CD4-positive, alpha-beta T cell (primary cell): ENCODE measurements around the gene KCNK1. TPM values are rescaled to one million over a fixed set of nuclear protein-coding genes. Genes with fewer than 3 reads are reported as not detected.

Source experiments
- ATAC-seq: fragments of 200-7000 bp; cut with Tn5 transposase; one replicate; pipeline ENCODE4 v1.10.0; 2022; ENCODE audit warnings: mild to moderate bottlenecking; ENCODE audit not compliant: poor library complexity
- CTCF ChIA-PET: fragments of 350-600 bp; sonication (Branson Sonifier 250); formaldehyde crosslinking; loops from one replicate; lab custom pipeline; 2021; ENCODE audit warnings: antibody characterized with exemption, inconsistent platforms; lab: Charles Lee
- POLR2A ChIA-PET: fragments of 350-600 bp; sonication (Branson Sonifier 250); formaldehyde crosslinking; loops from one replicate; lab custom pipeline; 2021; ENCODE audit warnings: antibody characterized with exemption, inconsistent platforms; lab: Charles Lee
- DNase-seq, 14 experiments: peaks; one replicate each; pipeline ENCODE4 v3.0.0-alpha.2; 2013 to 2020; ENCODE audit warnings: mixed read lengths in 2 of 14
- H3K27ac ChIP-seq, 2 donors: one replicate each; pipeline versions ENCODE4 v1.5.1 to v1.7.0; 2013; ENCODE audit warnings: low read length in 2 of 2, low read depth in 1 of 2, mild to moderate bottlenecking in 1 of 2
- H3K27me3 ChIP-seq, 2 experiments: 1 replicate in 1 of 2; 2 replicates in 1 of 2; pipeline versions ENCODE4 v1.6.1 to v1.7.0; 2013; ENCODE audit warnings: low read length in 2 of 2, control low read depth in 1 of 2, mild to moderate bottlenecking in 1 of 2, moderate library complexity in 1 of 2; ENCODE audit not compliant: insufficient read depth in 2 of 2, control insufficient read depth in 1 of 2
- H3K36me3 ChIP-seq: one replicate; pipeline ENCODE4 v1.6.1; 2013; ENCODE audit warnings: low read length, control low read depth; ENCODE audit not compliant: insufficient read depth
- H3K4me1 ChIP-seq: one replicate; pipeline ENCODE4 v1.6.1; 2013; ENCODE audit warnings: low read length, control low read depth; ENCODE audit not compliant: insufficient read depth
- H3K4me3 ChIP-seq: one replicate; pipeline ENCODE4 v1.5.1; 2013; ENCODE audit warnings: mild to moderate bottlenecking, low read length, moderate library complexity
- H3K9me3 ChIP-seq, 2 experiments: 1 replicate in 1 of 2; 2 replicates in 1 of 2; pipeline versions ENCODE4 v1.6.1 to v1.7.0; 2013; ENCODE audit warnings: low read length in 2 of 2, mild to moderate bottlenecking in 2 of 2, control low read depth in 1 of 2, moderate library complexity in 1 of 2; ENCODE audit not compliant: control insufficient read depth in 1 of 2, insufficient read depth in 1 of 2
- H3K27ac Mint-ChIP-seq: one replicate; pipeline ENCODE4 v1.8.0; 2020; ENCODE audit warnings: mixed read lengths
- H3K27me3 Mint-ChIP-seq: one replicate; pipeline ENCODE4 v1.8.0; 2021; ENCODE audit warnings: mixed read lengths
- H3K36me3 Mint-ChIP-seq: one replicate; pipeline ENCODE4 v1.8.0; 2021; ENCODE audit warnings: low read depth, mixed read lengths
- H3K4me1 Mint-ChIP-seq: one replicate; pipeline ENCODE4 v1.8.0; 2021; ENCODE audit warnings: low read depth, mixed read lengths
- H3K4me3 Mint-ChIP-seq: one replicate; pipeline ENCODE4 v1.8.0; 2020; ENCODE audit warnings: mild to moderate bottlenecking, mixed read lengths
- H3K9me3 Mint-ChIP-seq: one replicate; pipeline ENCODE4 v1.8.0; 2020; ENCODE audit warnings: mixed read lengths
- CTCF ChIP-seq: fragments of 200-600 bp; IDR thresholded peaks from one replicate; pipeline ENCODE4 v1.8.0; 2022; ENCODE audit warnings: antibody characterized with exemption, mild to moderate bottlenecking
- intact Hi-C, 2 experiments: fragments of 100-400 bp; cut with DNase I in 1 of 2; cut with micrococcal nuclease in 1 of 2; formaldehyde crosslinking; loops; one replicate each; pipeline versions ENCODE4 v1.15.1 to v1.9.0; 2023 to 2025; cut with DNase I, micrococcal nuclease
- total RNA-seq, 174 experiments: library from RNA in 2 of 174; stranded (reverse) in 2 of 174; gene quantifications; one replicate each; pipeline ENCODE4 v1.2.3 and lab custom pipeline; 2021 to 2026

The KCNK1 gene
- total RNA-seq, 2 experiments from 2014 or later: not detected

- H3K9me3 ChIP-seq: no peaks in the 10 kb centered on the region
- H3K27ac ChIP-seq: no peak overlapping the region
- H3K4me3 Mint-ChIP-seq: no peak overlapping the region
- H3K4me3 ChIP-seq: no peak overlapping the region
- intact Hi-C loops: no loop called here
- H3K4me1 ChIP-seq: no peaks in the 10 kb centered on the region
- ChIA-PET CTCF (no interaction called here), POLR2A (no interaction called here)
- DNase-seq: no peak
- no peak for TF ChIP-seq CTCF
- H3K27me3 ChIP-seq: no peaks in the 10 kb centered on the region
- no peak overlapping the region for H3K27ac Mint-ChIP-seq
- H3K27me3 Mint-ChIP-seq: peaks cover 15% of the 10 kb centered on the region
- no peaks in the 10 kb centered on the region for H3K36me3 Mint-ChIP-seq
- no peaks in the 10 kb centered on the region for H3K36me3 ChIP-seq
- H3K9me3 Mint-ChIP-seq: no peaks in the 10 kb centered on the region
- ATAC-seq: no peak
- H3K4me1 Mint-ChIP-seq: no peaks in the 10 kb centered on the region
These were observed 37.2 kb downstream of the KCNK1 start for GRCh38 chr1:233651061-233651460.

GRCh38 chr1:233651563-233652233, 37.8 kb downstream of the KCNK1 start:
- H3K4me1 Mint-ChIP-seq: no peaks in the 10 kb centered on the region
- ATAC-seq (no peak), DNase-seq (no peak)
- H3K9me3 Mint-ChIP-seq: no peaks in the 10 kb centered on the region
- no peak for TF ChIP-seq CTCF
- Histone ChIP-seq H3K27ac (no peak overlapping the region), H3K4me3 (no peak overlapping the region), H3K36me3 (no peaks in the 10 kb centered on the region), H3K4me1 (no peaks in the 10 kb centered on the region), H3K27me3 (no peaks in the 10 kb centered on the region), H3K9me3 (no peaks in the 10 kb centered on the region)
- no peak overlapping the region for H3K4me3 Mint-ChIP-seq
- CTCF ChIA-PET: no interaction called here
- POLR2A ChIA-PET: no interaction called here
- intact Hi-C loops: no loop called here
- H3K27me3 Mint-ChIP-seq: peaks cover 15% of the 10 kb centered on the region
- H3K36me3 Mint-ChIP-seq: no peaks in the 10 kb centered on the region
- H3K27ac Mint-ChIP-seq: no peak overlapping the region

- Mint-ChIP-seq H3K27ac (no peak overlapping the region), H3K9me3 (no peaks in the 10 kb centered on the region), H3K4me1 (no peaks in the 10 kb centered on the region), H3K4me3 (no peak overlapping the region), H3K27me3 (peaks cover 15% of the 10 kb centered on the region), H3K36me3 (no peaks in the 10 kb centered on the region)
- Histone ChIP-seq H3K4me3 (no peak overlapping the region), H3K9me3 (no peaks in the 10 kb centered on the region), H3K36me3 (no peaks in the 10 kb centered on the region), H3K27ac (no peak overlapping the region), H3K27me3 (no peaks in the 10 kb centered on the region), H3K4me1 (no peaks in the 10 kb centered on the region)
- ATAC-seq: no peak
- no peak for TF ChIP-seq CTCF
- no peak for DNase-seq
- ChIA-PET POLR2A (no interaction called here), CTCF (no interaction called here)
- intact Hi-C loops: no loop called here
These were observed 38.6 kb downstream of the KCNK1 start for GRCh38 chr1:233652526-233652925.
